ENCODE measurements around the gene RAB7A.

- TF ChIP-seq POLR2AphosphoS5 (IDR thresholded peaks at IDR 0.05; ENCODE audit: low read depth), result no peak
- no peak for TF ChIP-seq CTCF (IDR thresholded peaks at IDR 0.05; ENCODE audit: insufficient read depth, low read length)
- no peak for TF ChIP-seq REST (IDR thresholded peaks at IDR 0.05; ENCODE audit: insufficient replicate concordance, low read depth)
Observed at GRCh38 chr3:128684986-128685726, 40.8 kb upstream of the RAB7A start.
